HG03565 (cell line): Measurements from ENCODE around the gene ACP2.
"Not testable (repeated sequence)": the region's sequence is repeated elsewhere in the genome, so short reads cannot be mapped to it uniquely, and the experiment has no call there.

Experiments
- ATAC-seq: cut with Tn5 transposase; IDR thresholded peaks from one replicate; pipeline ENCODE4 v1.9.1; 2021; ENCODE audit warnings: mild to moderate bottlenecking, moderate library complexity; ENCODE audit not compliant: unreplicated experiment

ACP2 gene

DNA sequence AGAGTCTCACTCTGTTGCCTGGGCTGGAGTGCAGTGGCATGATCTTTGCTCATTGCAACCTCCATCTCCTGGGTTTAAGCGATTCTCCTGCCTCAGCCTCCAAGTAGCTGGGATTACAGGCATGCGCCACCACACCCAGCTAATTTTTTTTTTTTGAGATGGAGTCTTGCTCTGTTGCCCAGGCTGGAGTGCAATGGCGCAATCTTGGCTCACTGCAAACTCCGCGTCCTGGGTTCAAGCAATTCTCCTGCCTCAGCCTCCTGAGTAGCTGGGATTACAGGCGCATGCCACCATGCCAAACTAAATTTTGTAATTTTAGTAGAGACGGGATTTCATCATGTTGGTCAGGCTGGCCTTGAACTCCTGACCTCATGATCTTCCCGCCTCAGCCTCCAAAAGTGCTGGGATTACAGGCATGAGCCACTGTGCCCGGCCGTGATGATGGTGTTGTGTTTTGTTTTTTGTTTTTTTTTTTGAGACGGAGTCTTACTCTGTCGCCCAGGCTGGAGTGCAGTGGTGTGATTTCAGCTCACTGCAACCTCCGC is 40.5 kb downstream of the ACP2 start:
- not testable (repeated sequence) for ATAC-seq

DNA sequence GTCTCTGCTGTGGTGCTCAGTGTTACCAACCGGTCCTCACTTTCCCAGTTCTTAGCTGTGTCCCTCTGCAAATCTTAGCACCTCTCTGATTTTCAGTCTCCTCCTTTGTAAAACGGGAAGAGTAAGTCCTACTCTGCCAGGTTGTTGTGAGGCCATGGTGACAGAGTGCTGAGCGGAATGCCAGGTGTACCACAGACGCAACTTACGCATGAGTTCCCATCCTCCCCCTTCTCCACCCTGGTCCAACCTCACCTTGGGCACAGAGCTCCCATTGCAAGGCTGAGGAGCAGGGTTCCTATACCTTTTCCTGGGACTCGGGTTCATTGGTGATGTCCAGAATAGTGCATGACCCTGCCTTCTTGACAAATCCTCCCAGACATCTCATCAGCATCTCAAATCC is 41.2 kb downstream of the ACP2 start:
- no peak for ATAC-seq

DNA sequence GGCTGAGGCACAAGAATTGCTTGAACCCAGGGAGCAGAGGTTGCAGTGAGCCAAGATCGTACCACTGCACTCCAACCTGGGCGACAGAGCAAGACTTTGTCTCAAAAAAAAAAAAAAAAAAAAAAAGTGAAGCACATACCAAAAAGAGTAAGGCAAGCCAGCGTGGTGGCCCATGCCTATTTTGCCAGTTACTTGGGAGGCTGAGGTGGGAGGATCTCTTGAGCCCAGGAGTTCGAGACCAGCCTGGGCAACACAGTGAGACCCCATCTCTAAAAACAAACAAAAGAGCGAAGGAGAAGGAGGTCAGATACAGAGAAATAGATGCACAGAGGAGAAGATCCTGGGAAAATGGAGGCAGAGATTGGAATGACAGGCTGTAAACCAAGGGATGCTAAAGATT is 42.0 kb downstream of the ACP2 start:
- ATAC-seq = not testable (repeated sequence)

DNA sequence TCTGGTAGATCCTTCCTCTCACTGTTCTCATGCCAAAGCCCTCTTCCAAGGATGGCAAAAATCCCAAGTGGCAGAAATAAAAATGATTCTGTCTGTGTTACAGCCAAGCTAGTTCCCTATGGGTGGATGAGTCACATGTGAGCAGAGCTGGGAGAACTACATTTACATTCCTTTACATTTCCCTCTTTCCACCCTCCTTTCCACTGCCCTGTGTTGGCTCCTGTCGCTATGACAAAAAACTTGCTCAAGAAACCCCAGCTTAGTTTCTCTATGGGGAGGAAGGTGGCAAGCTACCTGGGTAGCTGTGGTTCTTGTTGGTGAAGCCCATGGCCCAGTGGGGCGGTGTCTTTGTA is 44.0 kb downstream of the ACP2 start:
- no peak for ATAC-seq

DNA sequence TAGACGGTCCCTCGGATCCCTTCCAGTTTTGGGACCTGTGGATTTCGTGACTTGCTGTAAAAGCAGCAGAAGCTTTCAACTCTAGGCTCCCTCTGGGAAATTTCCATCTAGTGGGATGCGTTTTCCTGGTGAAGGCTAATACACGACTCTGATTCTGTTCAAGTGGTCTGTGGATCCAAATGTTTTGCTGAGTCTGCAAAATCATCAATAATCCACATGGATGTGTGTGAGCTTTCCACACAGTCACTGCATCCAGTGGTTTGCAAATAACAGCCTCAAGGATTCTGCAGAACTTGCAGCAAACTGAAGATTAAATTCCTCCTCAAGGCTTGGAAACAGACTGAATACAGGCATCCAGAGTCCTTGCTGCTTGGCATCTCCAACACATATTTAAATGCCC is 46.0 kb downstream of the ACP2 start:
- ATAC-seq = no peak

DNA sequence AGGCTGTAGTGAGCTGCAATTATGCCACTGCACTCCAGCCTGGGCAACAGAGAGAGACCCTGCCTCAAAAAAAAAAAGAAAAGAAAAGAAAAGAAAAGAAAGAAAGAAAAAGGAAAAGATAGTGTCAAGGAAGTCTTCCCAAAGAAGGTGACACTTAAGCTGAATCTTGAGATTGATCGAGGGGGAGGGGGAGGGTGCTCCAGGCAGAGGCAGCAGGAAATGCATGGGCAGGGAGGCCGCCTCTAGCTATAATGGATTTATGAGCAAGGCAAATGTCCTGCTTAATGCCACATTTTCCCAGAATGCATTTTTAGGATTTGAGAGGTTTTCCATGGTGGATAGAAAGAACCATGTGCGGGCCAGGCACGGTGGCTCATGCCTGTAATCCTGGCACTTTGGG is 47.6 kb downstream of the ACP2 start:
- ATAC-seq = no peak

DNA sequence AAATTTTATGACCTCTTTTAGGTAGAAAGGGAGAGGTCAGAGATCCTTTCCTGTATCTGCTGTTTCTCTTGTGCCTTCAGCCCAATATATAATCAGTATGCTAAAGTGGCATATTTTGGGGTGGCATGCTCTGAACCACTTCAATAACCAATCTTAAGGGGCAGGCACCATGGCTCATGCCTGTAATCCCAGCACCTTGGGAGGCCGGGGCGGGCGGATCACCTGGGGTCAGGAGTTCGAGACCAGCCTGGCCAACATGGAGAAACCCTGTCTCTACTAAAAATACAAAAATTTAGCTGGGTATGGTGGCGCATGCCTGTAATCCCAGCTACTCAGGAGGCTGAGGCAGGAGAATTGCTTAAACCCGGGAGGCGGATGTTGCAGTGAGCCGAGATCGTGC is 50.5 kb downstream of the ACP2 start:
- not testable (repeated sequence) for ATAC-seq

DNA sequence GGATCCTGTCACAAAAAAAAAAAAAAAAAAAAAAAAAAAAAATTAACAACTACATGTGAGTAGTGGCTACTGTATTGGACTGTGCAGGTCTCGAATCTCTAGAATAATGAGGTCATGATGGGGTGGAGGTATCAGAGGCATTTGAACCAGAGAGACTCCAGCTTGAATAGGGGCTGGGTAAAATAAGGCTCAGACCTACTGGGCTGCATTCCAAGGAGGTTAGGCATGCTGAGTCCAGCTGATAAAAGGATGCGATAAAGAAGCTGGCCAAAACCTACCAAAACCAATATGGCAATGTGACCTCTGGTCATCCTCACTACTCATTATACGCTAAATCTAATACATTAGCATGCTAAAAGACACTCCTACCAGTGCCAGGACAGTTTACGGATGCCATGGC is 56.5 kb downstream of the ACP2 start:
- ATAC-seq = no peak

DNA sequence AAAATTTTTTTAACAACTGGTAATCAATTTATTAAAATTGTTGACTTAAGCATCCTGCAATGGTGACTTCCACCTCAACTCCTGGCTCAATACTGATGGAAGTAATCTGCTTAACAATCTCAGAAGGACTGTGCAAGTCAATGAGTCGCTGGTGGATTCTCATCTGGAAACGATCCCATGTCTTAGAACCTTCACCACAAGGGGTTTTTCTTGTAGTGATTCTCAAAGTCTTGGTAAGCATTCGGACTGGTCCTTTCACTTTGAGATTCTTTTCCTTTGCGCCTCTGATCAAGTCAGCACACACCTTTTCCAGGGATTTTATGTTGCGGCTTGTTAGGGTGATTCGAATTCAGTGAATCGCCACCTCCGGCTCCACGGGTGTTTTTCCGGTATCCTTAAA is 57.5 kb downstream of the ACP2 start:
- ATAC-seq = not testable (repeated sequence)
